IMR-90 (cell line): Measurements from ENCODE around the gene ARMH4. TPM values are rescaled to one million over a fixed set of nuclear protein-coding genes. Genes with fewer than 3 reads are reported as not detected.

Experiments used
- ATAC-seq: fragments of 200-7000 bp; cut with Tn5 transposase; 2 replicates; pipeline ENCODE4 v1.9.1; 2020; ENCODE audit warnings: low read depth, mild to moderate bottlenecking, moderate library complexity
- BruUV-seq: library from RNA; stranded (reverse); fragments of 400-500 nt; replicated peaks from 2 replicates; lab custom pipeline; 2021; lab: Mats Ljungman, UMichigan
- CTCF ChIA-PET: fragments of 300-600 bp; formaldehyde crosslinking; extraction: SDS; loops from one replicate; lab custom pipeline; 2021; ENCODE audit warnings: antibody characterized with exemption; lab: Yijun Ruan, JAX
- POLR2A ChIA-PET: fragments of 300-600 bp; sonication (Branson Sonifier 250); formaldehyde crosslinking; loops from one replicate; lab custom pipeline; 2022; ENCODE audit warnings: antibody characterized with exemption; ENCODE audit not compliant: unreplicated experiment; lab: Charles Lee
- DNase-seq: peaks from one replicate; pipeline ENCODE4 v3.0.0; 2013
- H2AFZ ChIP-seq: replicated peaks from 2 replicates; pipeline ENCODE3; 2013; ENCODE audit warnings: low read length, mild to moderate bottlenecking; ENCODE audit not compliant: poor library complexity
- H2AK5ac ChIP-seq: 2 replicates; pipeline ENCODE4 v1.6.1; 2013; ENCODE audit warnings: low read depth, low read length, inconsistent platforms
- H2AK9ac ChIP-seq: replicated peaks from 2 replicates; pipeline ENCODE3; 2013; ENCODE audit warnings: mild to moderate bottlenecking, low read depth, low read length, moderate library complexity; ENCODE audit not compliant: poor library complexity
- H2BK120ac ChIP-seq: 2 replicates; pipeline ENCODE4 v1.6.1; 2013; ENCODE audit warnings: low read depth, low read length, inconsistent platforms
- H2BK15ac ChIP-seq: 3 replicates; pipeline ENCODE4 v1.6.1; 2013; ENCODE audit warnings: low read depth, low read length, inconsistent platforms
- H2BK20ac ChIP-seq: 2 replicates; pipeline ENCODE4 v1.6.1; 2013; ENCODE audit warnings: low read depth, mild to moderate bottlenecking, inconsistent platforms, low read length, moderate library complexity
- H2BK5ac ChIP-seq: 2 replicates; pipeline ENCODE4 v1.6.1; 2013; ENCODE audit warnings: mild to moderate bottlenecking, low read depth, low read length, inconsistent platforms; ENCODE audit not compliant: poor library complexity, severe bottlenecking
- H3K14ac ChIP-seq: replicated peaks from 2 replicates; pipeline ENCODE4 v1.6.1; 2013; ENCODE audit warnings: low read depth, low read length, inconsistent platforms
- H3K18ac ChIP-seq: 2 replicates; pipeline ENCODE4 v1.6.1; 2013; ENCODE audit warnings: low read depth, low read length, control low read depth
- H3K23ac ChIP-seq: 2 replicates; pipeline ENCODE4 v1.6.1; 2013; ENCODE audit warnings: low read depth, low read length, inconsistent platforms
- H3K27ac ChIP-seq: 2 replicates; pipeline ENCODE4 v1.5.1; 2013; ENCODE audit warnings: mild to moderate bottlenecking, control low read depth, low read length; ENCODE audit not compliant: insufficient read depth
- H3K27me3 ChIP-seq: 2 replicates; pipeline ENCODE4 v1.6.1; 2013; ENCODE audit warnings: low read length; ENCODE audit not compliant: control insufficient read depth, insufficient read depth
- H3K36me3 ChIP-seq: 2 replicates; pipeline ENCODE4 v1.6.1; 2013; ENCODE audit warnings: low read length, mixed read lengths; ENCODE audit not compliant: control insufficient read depth, insufficient read depth
- H3K4ac ChIP-seq: 2 replicates; pipeline ENCODE4 v1.6.1; 2013; ENCODE audit warnings: low read depth, low read length, inconsistent platforms
- H3K4me1 ChIP-seq: 2 replicates; pipeline ENCODE4 v1.6.1; 2013; ENCODE audit warnings: low read length, mixed read lengths; ENCODE audit not compliant: control insufficient read depth, insufficient read depth
- H3K4me2 ChIP-seq: 2 replicates; pipeline ENCODE4 v1.6.1; 2013; ENCODE audit warnings: low read depth, mild to moderate bottlenecking, control low read depth, low read length, moderate library complexity
- H3K4me3 ChIP-seq: 2 replicates; pipeline ENCODE4 v1.5.1; 2013; ENCODE audit warnings: low read depth, mild to moderate bottlenecking, control low read depth, low read length, moderate library complexity; ENCODE audit not compliant: insufficient read depth
- H3K56ac ChIP-seq: 2 replicates; pipeline ENCODE4 v1.6.1; 2013; ENCODE audit warnings: low read length, inconsistent platforms; ENCODE audit not compliant: insufficient read depth; ENCODE audit errors: extremely low read depth
- H3K79me1 ChIP-seq, 2 experiments: 2 replicates each; pipeline ENCODE4 v1.6.1; 2013; ENCODE audit warnings: low read length in 2 of 2, inconsistent platforms in 1 of 2, low read depth in 1 of 2
- H3K9ac ChIP-seq: 2 replicates; pipeline ENCODE4 v1.6.1; 2013; ENCODE audit warnings: low read depth, low read length, control low read depth
- H3K9me1 ChIP-seq: 2 replicates; pipeline ENCODE4 v1.6.1; 2013; ENCODE audit warnings: low read length, inconsistent platforms; ENCODE audit not compliant: insufficient read depth
- H3K9me3 ChIP-seq: 2 replicates; pipeline ENCODE4 v1.6.1; 2013; ENCODE audit warnings: low read length; ENCODE audit not compliant: control insufficient read depth, insufficient read depth
- H4K20me1 ChIP-seq: 2 replicates; pipeline ENCODE4 v1.6.1; 2013; ENCODE audit warnings: low read length, inconsistent platforms; ENCODE audit not compliant: insufficient read depth
- H4K5ac ChIP-seq: 2 replicates; pipeline ENCODE4 v1.6.1; 2013; ENCODE audit warnings: mild to moderate bottlenecking, low read depth, low read length, control low read depth
- H4K8ac ChIP-seq, 2 experiments: 2 replicates each; pipeline ENCODE4 v1.6.1; 2013; ENCODE audit warnings: low read depth in 2 of 2, low read length in 2 of 2, control low read depth in 1 of 2, inconsistent platforms in 1 of 2
- H4K91ac ChIP-seq: 2 replicates; pipeline ENCODE4 v1.6.1; 2013; ENCODE audit warnings: low read depth, low read length, inconsistent platforms; ENCODE audit not compliant: insufficient read depth
- FOS ChIP-seq: fragments of 150-350 bp; IDR thresholded peaks from 2 replicates; pipeline ENCODE4 v1.6.1; 2016; ENCODE audit warnings: low read depth, low read length
- SMC3 ChIP-seq: fragments of 150-350 bp; IDR thresholded peaks from 2 replicates; pipeline ENCODE4 v1.6.1; 2016; ENCODE audit warnings: low read depth, mild to moderate bottlenecking, antibody characterized with exemption, low read length, moderate library complexity
- WGBS, 2 experiments: methylation state at CpG; one replicate each; pipeline versions ENCODE4 v1.1.5 to v1.1.7; 2013; ENCODE audit warnings: missing lambda C conversion rate in 2 of 2; ENCODE audit not compliant: insufficient read length in 1 of 2; ENCODE audit errors: extremely low coverage in 2 of 2; 5-methylcytosine and 5-hydroxymethylcytosine counted together
- dilution Hi-C: fragments of 300-500 bp; cut with HindIII; formaldehyde crosslinking; loops from one replicate; pipeline ENCODE4 v1.14.3; 2018; ENCODE audit warnings: low sequenced_read_pairs; ENCODE audit not compliant: unreplicated experiment
- in situ Hi-C: fragments of 300-500 bp; cut with MboI; formaldehyde crosslinking; loops from 3 replicates; pipeline ENCODE4 v1.14.3; 2019; ENCODE audit warnings: low sequenced_read_pairs, inconsistent platforms, mixed read lengths
- intact Hi-C: fragments of 100-400 bp; cut with micrococcal nuclease; formaldehyde crosslinking; loops from 2 replicates; pipeline ENCODE4 v1.10.0; 2022
- polyA plus RNA-seq, 3 experiments: library from polyadenylated mRNA; depleted of rRNA; stranded (reverse); fragments of >200 nt; gene quantifications; 2 replicates each; pipeline ENCODE4 v1.2.3, GENCODE V29; 2012; ENCODE audit warnings: low replicate concordance in 1 of 3
- total RNA-seq: library from RNA; depleted of rRNA; stranded (reverse); fragments of >200 nt; gene quantifications from 2 replicates; pipeline ENCODE4 v1.2.3, GENCODE V29; 2012
- TF ChIP-seq, protein P1 (sequence below): conservative IDR thresholded peaks from 2 replicates; pipeline ENCODE4 v1.5.1; 2012; ENCODE audit warnings: mild to moderate bottlenecking, low read depth, low read length, improper control_type of control experiment

The ARMH4 gene
- total and polyA plus RNA-seq, 2 of the 4 experiments (the other 2 are of a cell fraction), result 4.6 to 5.6 TPM

DNA sequence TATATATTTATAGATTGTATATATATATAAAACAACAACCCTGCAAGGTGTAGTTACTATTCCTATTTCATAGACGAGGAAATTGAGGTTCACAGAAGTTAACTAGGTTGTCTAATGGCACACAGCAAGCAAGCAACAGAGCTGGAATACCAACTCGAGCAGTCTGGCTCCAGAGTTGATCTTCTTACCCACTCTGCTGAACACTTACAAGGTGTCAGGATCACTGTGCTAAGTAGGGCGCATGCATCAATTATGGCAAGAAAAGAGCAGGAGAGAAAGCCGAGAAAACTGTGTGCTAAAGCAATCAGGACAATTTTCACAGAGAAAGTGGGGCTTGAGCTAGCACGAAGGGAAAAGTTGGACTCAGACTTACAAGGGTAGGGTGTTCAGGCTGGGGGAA lies 15.9 kb upstream of the ARMH4 start:
- H2BK15ac ChIP-seq, result no peak overlapping the region
- H2AK5ac ChIP-seq, result no peak overlapping the region
- H3K4me3 ChIP-seq, result no peak overlapping the region
- no peaks in the 10 kb centered on the region for H3K9me1 ChIP-seq
- H2AFZ ChIP-seq, result no peak overlapping the region
- no peak overlapping the region for H4K91ac ChIP-seq
- H3K79me1 ChIP-seq, result no peaks in the 10 kb centered on the region
- no peak for ATAC-seq
- ChIA-PET POLR2A (no interaction called here), CTCF (interaction anchor here (1.1 kb wide), 1 partner anchor 61 kb away, joined by 3 read pairs; no protein-coding TSS in a partner anchor)
- no peak for DNase-seq
- intact Hi-C loops, result no loop called here
- H3K18ac ChIP-seq, result no peak overlapping the region
- H4K8ac ChIP-seq, result no peak overlapping the region
- H3K4me1 ChIP-seq, result no peaks in the 10 kb centered on the region
- no peak overlapping the region for H3K27ac ChIP-seq
- H2BK20ac ChIP-seq, result no peak overlapping the region
- BruUV-seq, result no TSS peak
- no peaks in the 10 kb centered on the region for H4K20me1 ChIP-seq
- no peaks in the 10 kb centered on the region for H3K36me3 ChIP-seq
- no peak overlapping the region for H3K14ac ChIP-seq
- no peak overlapping the region for H2AK9ac ChIP-seq
- H3K27me3 ChIP-seq, result peaks cover 3% of the 10 kb centered on the region
- no peak overlapping the region for H3K56ac ChIP-seq
- in situ Hi-C loops, result no loop called here
- 83% methylated on average over 2 of the region's 5 CpGs; no CpG with 5 or more reads in 1 of the 2 experiments for WGBS, 2 experiments
- no peak overlapping the region for H3K9ac ChIP-seq
- TF ChIP-seq, protein P1, sequence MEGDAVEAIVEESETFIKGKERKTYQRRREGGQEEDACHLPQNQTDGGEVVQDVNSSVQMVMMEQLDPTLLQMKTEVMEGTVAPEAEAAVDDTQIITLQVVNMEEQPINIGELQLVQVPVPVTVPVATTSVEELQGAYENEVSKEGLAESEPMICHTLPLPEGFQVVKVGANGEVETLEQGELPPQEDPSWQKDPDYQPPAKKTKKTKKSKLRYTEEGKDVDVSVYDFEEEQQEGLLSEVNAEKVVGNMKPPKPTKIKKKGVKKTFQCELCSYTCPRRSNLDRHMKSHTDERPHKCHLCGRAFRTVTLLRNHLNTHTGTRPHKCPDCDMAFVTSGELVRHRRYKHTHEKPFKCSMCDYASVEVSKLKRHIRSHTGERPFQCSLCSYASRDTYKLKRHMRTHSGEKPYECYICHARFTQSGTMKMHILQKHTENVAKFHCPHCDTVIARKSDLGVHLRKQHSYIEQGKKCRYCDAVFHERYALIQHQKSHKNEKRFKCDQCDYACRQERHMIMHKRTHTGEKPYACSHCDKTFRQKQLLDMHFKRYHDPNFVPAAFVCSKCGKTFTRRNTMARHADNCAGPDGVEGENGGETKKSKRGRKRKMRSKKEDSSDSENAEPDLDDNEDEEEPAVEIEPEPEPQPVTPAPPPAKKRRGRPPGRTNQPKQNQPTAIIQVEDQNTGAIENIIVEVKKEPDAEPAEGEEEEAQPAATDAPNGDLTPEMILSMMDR, result no peak
- TF ChIP-seq FOS, result no peak
- TF ChIP-seq SMC3, result no peak
- H3K4me2 ChIP-seq, result no peak overlapping the region
- no peak overlapping the region for H2BK120ac ChIP-seq
- no peak overlapping the region for H2BK5ac ChIP-seq
- H3K23ac ChIP-seq, result no peak overlapping the region
- H4K5ac ChIP-seq, result no peak overlapping the region
- H3K4ac ChIP-seq, result no peak overlapping the region
- dilution Hi-C loops, result no loop called here
- H3K9me3 ChIP-seq, result no peaks in the 10 kb centered on the region
